ENCODE measurements around the gene PRKAR1B. TPM values are rescaled to one million over a fixed set of nuclear protein-coding genes. Genes with fewer than 3 reads are reported as not detected.
"Not testable (repeated sequence)": the region's sequence is repeated elsewhere in the genome, so short reads cannot be mapped to it uniquely, and the experiment has no call there.

PRKAR1B gene
- polyA plus RNA-seq, 1 of the 3 experiments (the other 2 are of a cell fraction), result 63.7 TPM

GRCh38 chr7:613442-614140, 113.5 kb downstream of the PRKAR1B start:
- Histone ChIP-seq H3K36me3 (replicated peaks in 1 of 2; ENCODE audit: control insufficient read depth in 1 of 2, insufficient read depth in 2 of 2, low read length in 1 of 2) (no peaks in the 10 kb centered on the region), H3K4me2 (no peak overlapping the region), H3K4me3 (ENCODE audit: low read depth in 2 of 2, low read length in 1 of 2) (no peak overlapping the region), H3K9me2 (no peaks in the 10 kb centered on the region), H3F3A (replicated peaks; ENCODE audit: insufficient read depth) (no peaks in the 10 kb centered on the region), H3K27me3 (ENCODE audit: insufficient read depth) (no peaks in the 10 kb centered on the region), H4K20me1 (ENCODE audit: insufficient read depth) (no peaks in the 10 kb centered on the region), H3K79me2 (ENCODE audit: insufficient read depth) (no peaks in the 10 kb centered on the region), H3K27ac (ENCODE audit: low read depth in 2 of 2, low read length in 1 of 2) (no peak overlapping the region), H3K4me1 (ENCODE audit: control insufficient read depth in 1 of 2, insufficient read depth in 2 of 2, low read depth in 1 of 2, low read length in 1 of 2) (no peaks in the 10 kb centered on the region), H3K9ac (no peak overlapping the region), H3K9me3 (no peaks in the 10 kb centered on the region), H2AFZ (ENCODE audit: low read depth) (no peak overlapping the region)
- CTCF ChIA-PET, result no interaction called here
- POLR2A ChIA-PET, result no interaction called here
- TF ChIP-seq GATA2 (CRISPR knock-in tag; IDR thresholded peaks at IDR 0.05) (no peak), RCOR1 (IDR thresholded peaks at IDR 0.05; ENCODE audit: low read length) (no peak), SIN3A (IDR thresholded peaks at IDR 0.05; ENCODE audit: borderline replicate concordance, low read depth, low read length) (no peak), RFX5 (IDR thresholded peaks at IDR 0.05; ENCODE audit: low read length) (no peak), RXRA (IDR thresholded peaks at IDR 0.05; ENCODE audit: borderline replicate concordance, low read depth) (no peak), NRF1 (IDR thresholded peaks at IDR 0.05; ENCODE audit: low read depth, low read length) (no peak), EP300 (IDR thresholded peaks at IDR 0.05; ENCODE audit: borderline replicate concordance in 1 of 2, low read depth in 1 of 2, low read length in 1 of 2) (no peak), YY1 (IDR thresholded peaks at IDR 0.05; ENCODE audit: low read depth) (no peak), EZH2phosphoT487 (IDR thresholded peaks at IDR 0.05; ENCODE audit: borderline replicate concordance, low read depth) (no peak), TEAD4 (IDR thresholded peaks at IDR 0.05; ENCODE audit: borderline replicate concordance, insufficient read depth) (no peak), CHD2 (IDR thresholded peaks at IDR 0.05; ENCODE audit: low read length, partially characterized antibody) (no peak)
- TF ChIP-seq, protein P1, sequence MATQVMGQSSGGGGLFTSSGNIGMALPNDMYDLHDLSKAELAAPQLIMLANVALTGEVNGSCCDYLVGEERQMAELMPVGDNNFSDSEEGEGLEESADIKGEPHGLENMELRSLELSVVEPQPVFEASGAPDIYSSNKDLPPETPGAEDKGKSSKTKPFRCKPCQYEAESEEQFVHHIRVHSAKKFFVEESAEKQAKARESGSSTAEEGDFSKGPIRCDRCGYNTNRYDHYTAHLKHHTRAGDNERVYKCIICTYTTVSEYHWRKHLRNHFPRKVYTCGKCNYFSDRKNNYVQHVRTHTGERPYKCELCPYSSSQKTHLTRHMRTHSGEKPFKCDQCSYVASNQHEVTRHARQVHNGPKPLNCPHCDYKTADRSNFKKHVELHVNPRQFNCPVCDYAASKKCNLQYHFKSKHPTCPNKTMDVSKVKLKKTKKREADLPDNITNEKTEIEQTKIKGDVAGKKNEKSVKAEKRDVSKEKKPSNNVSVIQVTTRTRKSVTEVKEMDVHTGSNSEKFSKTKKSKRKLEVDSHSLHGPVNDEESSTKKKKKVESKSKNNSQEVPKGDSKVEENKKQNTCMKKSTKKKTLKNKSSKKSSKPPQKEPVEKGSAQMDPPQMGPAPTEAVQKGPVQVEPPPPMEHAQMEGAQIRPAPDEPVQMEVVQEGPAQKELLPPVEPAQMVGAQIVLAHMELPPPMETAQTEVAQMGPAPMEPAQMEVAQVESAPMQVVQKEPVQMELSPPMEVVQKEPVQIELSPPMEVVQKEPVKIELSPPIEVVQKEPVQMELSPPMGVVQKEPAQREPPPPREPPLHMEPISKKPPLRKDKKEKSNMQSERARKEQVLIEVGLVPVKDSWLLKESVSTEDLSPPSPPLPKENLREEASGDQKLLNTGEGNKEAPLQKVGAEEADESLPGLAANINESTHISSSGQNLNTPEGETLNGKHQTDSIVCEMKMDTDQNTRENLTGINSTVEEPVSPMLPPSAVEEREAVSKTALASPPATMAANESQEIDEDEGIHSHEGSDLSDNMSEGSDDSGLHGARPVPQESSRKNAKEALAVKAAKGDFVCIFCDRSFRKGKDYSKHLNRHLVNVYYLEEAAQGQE (IDR thresholded peaks at IDR 0.05; ENCODE audit: low read depth, low read length), result no peak
- no peak for DNase-seq
- 95% methylated on average over 38 of the region's 38 CpGs for WGBS (ENCODE audit: low lambda C conversion rate)

DNA sequence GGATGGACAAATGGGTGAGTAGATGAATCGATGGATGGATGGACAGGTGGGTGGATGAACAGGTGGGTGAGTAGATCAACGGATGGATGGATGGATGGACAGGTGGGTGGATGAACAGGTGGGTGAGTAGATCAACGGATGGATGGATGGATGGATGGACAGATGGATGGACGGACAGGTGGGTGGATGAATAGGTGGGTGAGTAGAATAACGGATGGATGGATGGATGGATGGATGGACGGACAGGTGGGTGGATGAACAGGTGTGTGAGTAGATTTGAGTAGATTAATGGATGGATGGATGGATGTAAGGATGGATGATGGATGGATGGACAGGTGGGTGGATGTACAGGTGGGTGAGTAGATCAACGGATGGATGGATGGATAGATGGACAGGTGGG, 115.2 kb downstream of the PRKAR1B start:
- 84% methylated on average over 7 of the region's 7 CpGs for WGBS (ENCODE audit: low lambda C conversion rate)

More for the DNA sequence above, 115.2 kb downstream of the PRKAR1B start:
- DNase-seq; H3K4me1 ChIP-seq (ENCODE audit: control insufficient read depth in 1 of 2, insufficient read depth in 2 of 2, low read depth in 1 of 2, low read length in 1 of 2); H4K20me1 ChIP-seq (ENCODE audit: insufficient read depth); H2AFZ ChIP-seq (ENCODE audit: low read depth); H3K9ac ChIP-seq; H3K36me3 ChIP-seq (replicated peaks in 1 of 2; ENCODE audit: control insufficient read depth in 1 of 2, insufficient read depth in 2 of 2, low read length in 1 of 2); H3K27me3 ChIP-seq (ENCODE audit: insufficient read depth); H3K4me2 ChIP-seq; POLR2A ChIA-PET; H3F3A ChIP-seq (replicated peaks; ENCODE audit: insufficient read depth); H3K9me3 ChIP-seq; H3K79me2 ChIP-seq (ENCODE audit: insufficient read depth); H3K27ac ChIP-seq (ENCODE audit: low read depth in 2 of 2, low read length in 1 of 2); H3K4me3 ChIP-seq (ENCODE audit: low read depth in 2 of 2, low read length in 1 of 2); H3K9me2 ChIP-seq: not testable (repeated sequence)
- CTCF ChIA-PET, result interaction anchor here (0.6 kb wide), 1 partner anchor 564 kb away, joined by 3 read pairs; no protein-coding TSS in a partner anchor
